ENCODE measurements around the gene RNASEH2C.

The RNASEH2C gene

GRCh38 chr11:65680192-65680743 is 40.3 kb downstream of the RNASEH2C start:
- DNase-seq: no peak

DNA sequence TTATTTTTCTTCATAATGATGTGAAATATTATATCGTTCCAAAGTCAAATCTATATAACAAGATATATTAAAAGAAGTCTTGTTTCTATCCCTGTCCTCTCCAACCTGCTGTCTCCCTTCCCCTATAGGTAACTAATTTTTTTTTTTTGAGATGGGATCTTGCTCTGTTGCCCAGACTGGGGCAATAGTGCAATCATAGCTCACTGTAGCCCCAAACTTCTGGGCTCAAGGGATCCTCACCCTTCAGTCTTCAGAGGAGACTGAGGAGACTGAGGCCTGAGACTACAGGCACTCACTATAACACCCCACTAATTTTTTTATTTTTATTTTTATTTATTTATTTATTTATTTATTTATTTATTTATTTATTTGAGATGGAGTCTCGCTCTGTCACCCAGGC is 47.6 kb downstream of the RNASEH2C start:
- DNase-seq: no peak

DNA sequence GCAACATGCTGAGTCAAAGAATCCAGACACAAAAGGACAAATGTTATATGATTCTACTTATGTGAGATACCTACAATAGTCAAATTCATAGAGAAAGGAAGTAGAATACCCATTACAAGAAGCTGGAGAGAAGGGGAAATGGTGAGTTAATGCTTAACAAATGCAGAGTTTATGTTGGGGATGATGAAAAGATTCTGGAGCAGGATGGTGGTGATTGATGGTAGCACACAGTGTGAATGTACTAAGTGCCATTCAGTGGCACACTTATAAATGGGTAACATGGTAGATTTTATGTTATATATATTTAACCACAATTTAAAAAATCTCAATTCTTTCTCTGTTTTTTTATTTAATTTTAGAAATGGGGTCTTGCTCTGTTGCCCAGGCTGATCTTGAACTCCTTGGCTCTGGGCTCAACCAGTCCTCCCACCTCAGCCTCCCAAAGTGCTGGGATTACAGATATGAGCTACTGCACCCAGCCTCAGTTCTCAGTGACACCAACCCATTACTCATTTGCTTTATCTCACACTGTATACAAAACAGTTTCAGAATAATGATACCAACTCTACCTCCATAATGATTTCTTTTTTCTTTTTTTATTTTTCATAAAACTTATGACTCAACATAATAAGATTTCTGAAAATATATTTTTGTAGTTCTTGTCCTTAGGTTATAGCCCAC is 48.3 kb downstream of the RNASEH2C start:
- no peak for DNase-seq

All from NCI-H2081 treated with DMSO at 0.1 percent for 48 hours (cell line).